LNCAP (cell line): ENCODE measurements around the gene TNIP1.

ENCODE experiments used
- CTCF ChIP-seq: fragments of 450-650 bp; IDR thresholded peaks from 2 replicates; pipeline ENCODE4 v1.5.1; 2017; ENCODE audit warnings: mild to moderate bottlenecking

TNIP1 gene

GRCh38 chr5:151095341-151096000 is 14.6 kb upstream of the TNIP1 start:
- TF ChIP-seq CTCF, result no peak

- TF ChIP-seq CTCF, result no peak
Measured at GRCh38 chr5:151094852-151095245, 14.0 kb upstream of the TNIP1 start.

- TF ChIP-seq CTCF, result no peak
Measured at GRCh38 chr5:151094030-151094851, 13.4 kb upstream of the TNIP1 start.

GRCh38 chr5:151093476-151093889 is 12.6 kb upstream of the TNIP1 start:
- TF ChIP-seq CTCF, result no peak

GRCh38 chr5:151092762-151093161 is 11.9 kb upstream of the TNIP1 start:
- no peak for TF ChIP-seq CTCF

GRCh38 chr5:151089726-151090125 is 8.9 kb upstream of the TNIP1 start:
- no peak for TF ChIP-seq CTCF

GRCh38 chr5:151088986-151089385 is 8.2 kb upstream of the TNIP1 start:
- no peak for TF ChIP-seq CTCF
